Endothelial cell of umbilical vein (primary cell): ENCODE data around the gene PCSK6. TPM values are rescaled to one million over a fixed set of nuclear protein-coding genes. Genes with fewer than 3 reads are reported as not detected.

Experiments used
- BruUV-seq: library from RNA; stranded (reverse); fragments of 400-500 nt; replicated peaks from 2 replicates; lab custom pipeline; 2021; lab: Mats Ljungman, UMichigan
- CTCF ChIA-PET: fragments of 300-600, 350-600 bp; sonication (Branson Sonifier 250); formaldehyde crosslinking; loops from one replicate; lab custom pipeline; 2021; ENCODE audit warnings: antibody characterized with exemption, inconsistent platforms; lab: Charles Lee
- POLR2A ChIA-PET: fragments of 300-600, 350-600 bp; sonication (Branson Sonifier 250); formaldehyde crosslinking; loops from one replicate; lab custom pipeline; 2021; ENCODE audit warnings: antibody characterized with exemption, inconsistent platforms; lab: Charles Lee
- DNase-seq: peaks from one replicate; pipeline ENCODE4 v3.0.0-alpha.2; 2011; ENCODE audit warnings: low read depth, low spot score
- FAIRE-seq: peaks from 2 replicates; lab custom pipeline; 2011; peaks lifted over from hg19 to GRCh38; lab: Jason Lieb, UNC
- H2AFZ ChIP-seq: 2 replicates; pipeline ENCODE4 v1.6.0; 2012; ENCODE audit warnings: low read depth, low read length, control low read depth, inconsistent platforms
- H3K27ac ChIP-seq: 2 replicates; pipeline ENCODE4 v1.5.1; 2011; ENCODE audit warnings: low read depth, mild to moderate bottlenecking, control low read depth, low read length, moderate library complexity; ENCODE audit not compliant: insufficient read depth
- H3K27me3 ChIP-seq, 2 experiments: 2 replicates each; pipeline versions ENCODE4 v1.6.0 to v1.6.1; 2011; ENCODE audit warnings: low read length in 2 of 2, mixed read lengths in 1 of 2; ENCODE audit not compliant: control insufficient read depth in 2 of 2, insufficient read depth in 2 of 2
- H3K36me3 ChIP-seq, 2 experiments: 2 replicates in 1 of 2; 3 replicates in 1 of 2; pipeline ENCODE4 v1.5.1; 2011; ENCODE audit warnings: low read length in 2 of 2, mild to moderate bottlenecking in 1 of 2, moderate library complexity in 1 of 2; ENCODE audit not compliant: control insufficient read depth in 2 of 2, insufficient read depth in 2 of 2; ENCODE audit errors: extremely low read depth in 1 of 2
- H3K4me1 ChIP-seq: 3 replicates; pipeline ENCODE4 v1.5.1; 2011; ENCODE audit warnings: mild to moderate bottlenecking, low read length; ENCODE audit not compliant: control insufficient read depth, insufficient read depth; ENCODE audit errors: extremely low read depth
- H3K4me2 ChIP-seq: 2 replicates; pipeline ENCODE4 v1.6.1; 2011; ENCODE audit warnings: low read length, control low read depth, mixed read lengths; ENCODE audit not compliant: insufficient read depth
- H3K4me3 ChIP-seq, 3 experiments: fragments of 200-600 bp in 1 of 3; sonication (generic), shearing (Covaris generic) in 1 of 3; replicated peaks in 1 of 3; 2 replicates each; pipeline ENCODE4 v1.5.1; 2011 to 2016; ENCODE audit warnings: control low read depth in 3 of 3, low read length in 3 of 3, mild to moderate bottlenecking in 2 of 3, inconsistent platforms in 1 of 3, low read depth in 1 of 3, moderate library complexity in 1 of 3; ENCODE audit not compliant: insufficient read depth in 1 of 3
- H3K79me2 ChIP-seq: 2 replicates; pipeline ENCODE4 v1.6.0; 2012; ENCODE audit warnings: low read length, inconsistent platforms; ENCODE audit not compliant: control insufficient read depth, insufficient read depth
- H3K9ac ChIP-seq: replicated peaks from 2 replicates; pipeline ENCODE3; 2011; ENCODE audit warnings: low read length, control low read depth; ENCODE audit not compliant: insufficient read depth; ENCODE audit errors: extremely low read depth
- H3K9me1 ChIP-seq: replicated peaks from 3 replicates; pipeline ENCODE4 v1.6.0; 2011; ENCODE audit warnings: mild to moderate bottlenecking, low read length; ENCODE audit not compliant: control insufficient read depth, insufficient read depth; ENCODE audit errors: extremely low read depth
- H3K9me3 ChIP-seq: replicated peaks from 2 replicates; pipeline ENCODE4 v1.5.1; 2012; ENCODE audit warnings: low read length, inconsistent platforms; ENCODE audit not compliant: control insufficient read depth, insufficient read depth
- H4K20me1 ChIP-seq: replicated peaks from 2 replicates; pipeline ENCODE3; 2011; ENCODE audit warnings: mild to moderate bottlenecking, low read length; ENCODE audit not compliant: control insufficient read depth, insufficient read depth; ENCODE audit errors: extremely low read depth
- EZH2 ChIP-seq: IDR thresholded peaks from 2 replicates; pipeline ENCODE4 v1.6.1; 2012; ENCODE audit warnings: borderline replicate concordance, low read depth, mild to moderate bottlenecking, moderate library complexity, low read length, inconsistent platforms; ENCODE audit not compliant: severe bottlenecking
- FOS ChIP-seq: IDR thresholded peaks from 2 replicates; pipeline ENCODE4 v1.6.1; 2011; ENCODE audit warnings: mild to moderate bottlenecking, low read length, moderate library complexity, borderline replicate concordance; ENCODE audit not compliant: insufficient read depth
- GATA2 ChIP-seq: IDR thresholded peaks from 2 replicates; pipeline ENCODE4 v1.7.0; 2011; ENCODE audit warnings: low read depth, mild to moderate bottlenecking, moderate library complexity, mixed read lengths, low read length; ENCODE audit not compliant: insufficient read length, insufficient read depth
- JUN ChIP-seq: IDR thresholded peaks from 2 replicates; pipeline ENCODE4 v1.6.1; 2011; ENCODE audit warnings: borderline replicate concordance, low read depth; ENCODE audit not compliant: insufficient read length, insufficient read depth
- MYC ChIP-seq: IDR thresholded peaks from one replicate; pipeline ENCODE4 v1.6.1; 2011; ENCODE audit warnings: mild to moderate bottlenecking, low read depth, low read length
- POLR2A ChIP-seq: IDR thresholded peaks from 2 replicates; pipeline ENCODE4 v1.6.1; 2012; ENCODE audit warnings: low read depth, mild to moderate bottlenecking, control low read depth, low read length
- POLR2AphosphoS5 ChIP-seq: IDR thresholded peaks from 2 replicates; pipeline ENCODE4 v1.6.1; 2012; ENCODE audit warnings: low read depth, mild to moderate bottlenecking, control low read depth, low read length, moderate library complexity; ENCODE audit not compliant: insufficient read depth
- dilution Hi-C: fragments of 300-500 bp; cut with MboI; formaldehyde crosslinking; loops from one replicate; pipeline ENCODE4 v1.15.0; 2019; ENCODE audit warnings: low sequenced_read_pairs; ENCODE audit not compliant: extremely low pct_ligation_motif_present
- intact Hi-C: fragments of 100-400 bp; cut with micrococcal nuclease; formaldehyde crosslinking; loops from one replicate; pipeline ENCODE4 v1.10.0; 2022
- polyA plus RNA-seq, 4 experiments: library from polyadenylated mRNA; depleted of rRNA in 3 of 4; stranded (reverse) in 3 of 4; unstranded in 1 of 4; fragments of >200 nt; gene quantifications; 2 replicates each; pipeline versions ENCODE4 v1.2.1 to v1.2.3, GENCODE V29; 2011 to 2012; ENCODE audit warnings: missing spikeins in 1 of 4
- total RNA-seq: library from RNA; stranded (reverse); gene quantifications from 2 replicates; pipeline ENCODE4 v1.2.3, GENCODE V29; 2021
- TF ChIP-seq, protein P1 (sequence below), 2 donors: IDR thresholded peaks; 1 replicate in 1 of 2; 2 replicates in 1 of 2; pipeline ENCODE4 v1.5.1; 2011; ENCODE audit warnings: low read length in 2 of 2, mild to moderate bottlenecking in 2 of 2, moderate library complexity in 2 of 2, control low read depth in 1 of 2, inconsistent platforms in 1 of 2, low read depth in 1 of 2; ENCODE audit not compliant: insufficient read depth in 1 of 2; ENCODE audit errors: extremely low read depth in 1 of 2
- TF ChIP-seq, protein P2 (sequence below): IDR thresholded peaks from 2 replicates; pipeline ENCODE4 v1.6.1; 2011; ENCODE audit not compliant: insufficient read depth, insufficient read length

PCSK6 gene
- total and polyA plus RNA-seq, 2 donors (not counting 3 experiments of a cell fraction or from before 2014, with no cell fraction given) = 0.18 to 0.69 TPM

DNA sequence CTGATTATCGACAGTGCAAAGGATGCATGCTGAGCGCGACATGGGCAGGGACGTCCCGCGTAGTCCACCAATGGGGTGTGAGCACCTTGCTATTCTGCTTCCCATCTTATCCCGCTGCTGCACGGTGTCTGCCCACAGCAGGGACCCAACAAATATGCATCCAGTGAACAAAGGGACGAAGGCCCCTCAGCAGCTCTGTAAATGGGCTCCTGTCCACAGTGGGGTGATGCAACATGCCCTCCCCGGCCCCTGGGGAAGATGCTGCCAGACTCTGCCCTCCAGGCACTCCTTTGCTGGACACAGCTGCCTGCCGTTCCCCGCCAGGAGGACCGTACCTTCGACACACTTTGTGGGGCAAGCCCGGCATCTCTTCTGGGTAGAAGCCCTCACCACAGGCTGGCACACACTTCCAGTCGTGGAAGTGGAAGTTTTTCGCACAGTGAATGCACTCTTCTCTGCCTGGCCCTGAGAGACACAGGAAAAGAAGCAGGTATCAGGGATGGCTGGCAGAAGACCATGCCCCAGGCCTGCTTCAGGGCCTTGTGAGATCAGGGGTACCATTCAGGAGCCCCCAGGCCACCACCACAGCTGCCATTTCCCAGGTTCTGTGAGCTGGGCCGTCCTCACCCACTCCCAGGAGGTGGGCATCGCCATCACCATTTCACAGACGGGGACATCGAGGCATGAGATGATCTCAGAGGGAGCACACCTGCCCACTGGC is 176.3 kb downstream of the PCSK6 start:
- no peak overlapping the region for H3K27ac ChIP-seq
- FAIRE-seq = no peak
- H4K20me1 ChIP-seq = no peaks in the 10 kb centered on the region
- H2AFZ ChIP-seq = no peak overlapping the region
- no peak overlapping the region for H3K4me2 ChIP-seq
- ChIA-PET CTCF (interaction anchor here (1.2 to 2.0 kb wide), 2 partner anchors 189 to 329 kb away, joined by 4 to 6 read pairs; no protein-coding TSS in a partner anchor), POLR2A (no interaction called here)
- TF ChIP-seq, protein P1, sequence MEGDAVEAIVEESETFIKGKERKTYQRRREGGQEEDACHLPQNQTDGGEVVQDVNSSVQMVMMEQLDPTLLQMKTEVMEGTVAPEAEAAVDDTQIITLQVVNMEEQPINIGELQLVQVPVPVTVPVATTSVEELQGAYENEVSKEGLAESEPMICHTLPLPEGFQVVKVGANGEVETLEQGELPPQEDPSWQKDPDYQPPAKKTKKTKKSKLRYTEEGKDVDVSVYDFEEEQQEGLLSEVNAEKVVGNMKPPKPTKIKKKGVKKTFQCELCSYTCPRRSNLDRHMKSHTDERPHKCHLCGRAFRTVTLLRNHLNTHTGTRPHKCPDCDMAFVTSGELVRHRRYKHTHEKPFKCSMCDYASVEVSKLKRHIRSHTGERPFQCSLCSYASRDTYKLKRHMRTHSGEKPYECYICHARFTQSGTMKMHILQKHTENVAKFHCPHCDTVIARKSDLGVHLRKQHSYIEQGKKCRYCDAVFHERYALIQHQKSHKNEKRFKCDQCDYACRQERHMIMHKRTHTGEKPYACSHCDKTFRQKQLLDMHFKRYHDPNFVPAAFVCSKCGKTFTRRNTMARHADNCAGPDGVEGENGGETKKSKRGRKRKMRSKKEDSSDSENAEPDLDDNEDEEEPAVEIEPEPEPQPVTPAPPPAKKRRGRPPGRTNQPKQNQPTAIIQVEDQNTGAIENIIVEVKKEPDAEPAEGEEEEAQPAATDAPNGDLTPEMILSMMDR (IDR thresholded peaks at IDR 0.05; ENCODE audit: extremely low read depth in 1 of 2, insufficient read depth in 1 of 2, low read depth in 1 of 2, low read length in 2 of 2) = no peak
- no peak for TF ChIP-seq POLR2AphosphoS5
- TF ChIP-seq, protein P2, sequence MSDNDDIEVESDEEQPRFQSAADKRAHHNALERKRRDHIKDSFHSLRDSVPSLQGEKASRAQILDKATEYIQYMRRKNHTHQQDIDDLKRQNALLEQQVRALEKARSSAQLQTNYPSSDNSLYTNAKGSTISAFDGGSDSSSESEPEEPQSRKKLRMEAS = no peak
- no peak for TF ChIP-seq EZH2
- no peak for TF ChIP-seq JUN
- no peak for TF ChIP-seq FOS
- no peak for TF ChIP-seq POLR2A
- TF ChIP-seq GATA2 = no peak
- TF ChIP-seq MYC = no peak
- H3K9ac ChIP-seq = no peak overlapping the region
- DNase-seq = no peak
- H3K9me3 ChIP-seq = no peaks in the 10 kb centered on the region
- no peaks in the 10 kb centered on the region for H3K4me1 ChIP-seq
- H3K36me3 ChIP-seq = no peaks in the 10 kb centered on the region
- dilution Hi-C loops (no loop called here), intact Hi-C loops (no loop called here)
- no peaks in the 10 kb centered on the region for H3K27me3 ChIP-seq
- no peak overlapping the region for H3K4me3 ChIP-seq
- BruUV-seq = no TSS peak
- H3K9me1 ChIP-seq = no peaks in the 10 kb centered on the region
- H3K79me2 ChIP-seq = no peaks in the 10 kb centered on the region
